Epithelial cell of proximal tubule (primary cell): ENCODE measurements around the gene YBX1. TPM values are rescaled to one million over a fixed set of nuclear protein-coding genes. Genes with fewer than 3 reads are reported as not detected.
A peak's percentile ranks its signal among the peaks of the same experiment; 100 is the strongest.

Experiments used
- DNase-seq: peaks from one replicate; pipeline ENCODE4 v3.0.0-alpha.2; 2011; ENCODE audit warnings: low read depth
- H3K4me3 ChIP-seq: 2 replicates; pipeline ENCODE4 v1.5.1; 2011; ENCODE audit warnings: low read depth, mild to moderate bottlenecking, low read length
- CTCF ChIP-seq: conservative IDR thresholded peaks from 2 replicates; pipeline ENCODE4 v1.5.1; 2012; ENCODE audit warnings: low read depth, mild to moderate bottlenecking, low read length
- total RNA-seq: library from RNA; depleted of rRNA; stranded (reverse); fragments of >200 nt; gene quantifications from 2 replicates; pipeline ENCODE4 v1.2.3, GENCODE V29; 2015

Gene YBX1
- 790 and 1,074 TPM in 2 replicates for total RNA-seq

- no peak for TF ChIP-seq CTCF
- peak; percentile 94 for DNase-seq
- peak within 1 kb of the TSS; percentile 89 for H3K4me3 ChIP-seq
Observed at GRCh38 chr1:42681741-42682483, at the start of gene YBX1. YBX1 (plus strand) TSS chr1:42682418; CDS start chr1:42682566, 148 bp downstream.

GRCh38 chr1:42639116-42639515, 43.1 kb upstream of the YBX1 start:
- TF ChIP-seq CTCF: no peak
- H3K4me3 ChIP-seq: no peak overlapping the region

GRCh38 chr1:42646056-42646455, 36.2 kb upstream of the YBX1 start:
- no peak for DNase-seq
- no peak for TF ChIP-seq CTCF
- H3K4me3 ChIP-seq: no peak overlapping the region

More at GRCh38 chr1:42639116-42639515, 43.1 kb upstream of the YBX1 start:
- DNase-seq: no peak

GRCh38 chr1:42657201-42657600, 25.0 kb upstream of the YBX1 start:
- H3K4me3 ChIP-seq: peak overlapping the region; percentile 98
- no peak for DNase-seq
- no peak for TF ChIP-seq CTCF

- DNase-seq: peak; percentile 37
- peak within 1 kb of the TSS; percentile 98 for H3K4me3 ChIP-seq
- peak; percentile 15 for TF ChIP-seq CTCF
Observed at GRCh38 chr1:42657981-42658876, 24.0 kb upstream of the YBX1 start, which contains the start of gene PPIH. PPIH (plus strand) TSS chr1:42658423; CDS start chr1:42658447, 24 bp downstream.

- no peak for TF ChIP-seq CTCF
- DNase-seq: no peak
Observed at GRCh38 chr1:42658877-42659337, 23.3 kb upstream of the YBX1 start.

More at GRCh38 chr1:42658877-42659337, 23.3 kb upstream of the YBX1 start:
- H3K4me3 ChIP-seq: peak overlapping the region; percentile 98
